Erythroblast (primary cell): Measurements from ENCODE around the gene AMPD2.

Experiments used
- DNase-seq, 2 experiments: peaks; one replicate each; lab custom pipeline; 2025; lab: John Stamatoyannopoulos, UW
- GATA1 ChIP-seq: IDR thresholded peaks from 2 replicates; pipeline ENCODE4 v1.6.1; 2011; ENCODE audit warnings: low read depth, mild to moderate bottlenecking, control low read depth, low read length, moderate library complexity
- POLR2A ChIP-seq: IDR thresholded peaks from 2 replicates; pipeline ENCODE4 v1.6.1; 2011; ENCODE audit warnings: mild to moderate bottlenecking, low read length

The AMPD2 gene

GRCh38 chr1:109630081-109630897 is 10.7 kb downstream of the AMPD2 start:
- peak in 1 of 2 experiments; percentile 48 for DNase-seq
- no peak for TF ChIP-seq POLR2A
- TF ChIP-seq GATA1: no peak

- TF ChIP-seq GATA1 (no peak), POLR2A (no peak)
- DNase-seq: no peak
These were observed 11.4 kb downstream of the AMPD2 start for GRCh38 chr1:109630898-109631512.

- TF ChIP-seq POLR2A (no peak), GATA1 (no peak)
- no peak for DNase-seq
These were observed 12.2 kb downstream of the AMPD2 start for GRCh38 chr1:109631513-109632505.

GRCh38 chr1:109632671-109633346 is 13.2 kb downstream of the AMPD2 start:
- no peak for DNase-seq
- TF ChIP-seq POLR2A (no peak), GATA1 (no peak)

- TF ChIP-seq GATA1 (no peak), POLR2A (no peak)
- no peak for DNase-seq
These were observed 14.7 kb downstream of the AMPD2 start for GRCh38 chr1:109634292-109634691.

GRCh38 chr1:109634771-109635750 is 15.4 kb downstream of the AMPD2 start:
- TF ChIP-seq POLR2A (no peak), GATA1 (no peak)
- DNase-seq: no peak

- no peak for DNase-seq
- TF ChIP-seq POLR2A (no peak), GATA1 (no peak)
These were observed 16.2 kb downstream of the AMPD2 start for GRCh38 chr1:109635862-109636200.

- no peak for TF ChIP-seq GATA1
- no peak for TF ChIP-seq POLR2A
- DNase-seq: no peak
These were observed 16.7 kb downstream of the AMPD2 start for GRCh38 chr1:109636201-109636952.

- DNase-seq: no peak
- no peak for TF ChIP-seq POLR2A
- no peak for TF ChIP-seq GATA1
These were observed 17.8 kb downstream of the AMPD2 start for GRCh38 chr1:109637446-109637845.

- TF ChIP-seq GATA1 (no peak), POLR2A (no peak)
These were observed 19.6 kb downstream of the AMPD2 start for GRCh38 chr1:109639063-109639840.

GRCh38 chr1:109639841-109640184 is 20.2 kb downstream of the AMPD2 start:
- DNase-seq: no peak
- no peak for TF ChIP-seq GATA1
- TF ChIP-seq POLR2A: no peak

More at GRCh38 chr1:109639063-109639840, 19.6 kb downstream of the AMPD2 start:
- DNase-seq: peak; percentile 37 to 58

GRCh38 chr1:109640285-109640865 is 20.7 kb downstream of the AMPD2 start:
- DNase-seq: peak; percentile 82 to 89
- TF ChIP-seq GATA1 (no peak), POLR2A (no peak)
